H1 (cell line): ENCODE data around the gene COQ10B. TPM values are rescaled to one million over a fixed set of nuclear protein-coding genes. Genes with fewer than 3 reads are reported as not detected.
A peak's percentile ranks its signal among the peaks of the same experiment; 100 is the strongest.

Source experiments
- ASH2L ChIP-seq: fragments of 200-600, 300-600 bp; sonication (generic); IDR thresholded peaks from one replicate; pipeline ENCODE4 v1.7.1; 2017; ENCODE audit warnings: low read length
- BCL11A ChIP-seq, 2 experiments: IDR thresholded peaks; one replicate each; pipeline ENCODE4 v1.6.1; 2011; ENCODE audit warnings: low read depth in 2 of 2, low read length in 2 of 2, mild to moderate bottlenecking in 2 of 2
- CEBPB ChIP-seq: IDR thresholded peaks from 2 replicates; pipeline ENCODE4 v1.6.1; 2012; ENCODE audit warnings: low read depth, low read length
- CREB1 ChIP-seq: IDR thresholded peaks from 2 replicates; pipeline ENCODE4 v1.6.1; 2012; ENCODE audit warnings: inconsistent platforms
- EGR1 ChIP-seq: IDR thresholded peaks from 2 replicates; pipeline ENCODE4 v1.6.1; 2011; ENCODE audit warnings: low read depth, low read length, borderline replicate concordance
- GABPA ChIP-seq: IDR thresholded peaks from 2 replicates; pipeline ENCODE4 v1.6.1; 2011; ENCODE audit warnings: mild to moderate bottlenecking, low read length, moderate library complexity, borderline replicate concordance; ENCODE audit not compliant: insufficient read depth
- GTF2F1 ChIP-seq: IDR thresholded peaks from 2 replicates; pipeline ENCODE4 v1.6.1; 2012; ENCODE audit warnings: low read depth, low read length, improper control_type of control experiment, borderline replicate concordance
- JUN ChIP-seq: IDR thresholded peaks from 2 replicates; pipeline ENCODE4 v1.6.1; 2011; ENCODE audit warnings: low read depth, mild to moderate bottlenecking, improper control_type of control experiment, low read length
- KDM5A ChIP-seq: fragments of 200-600 bp; IDR thresholded peaks from 2 replicates; pipeline ENCODE4 v1.7.1; 2012; ENCODE audit warnings: mild to moderate bottlenecking, low read length, inconsistent platforms, mixed read lengths
- MAFK ChIP-seq: IDR thresholded peaks from 2 replicates; pipeline ENCODE4 v1.6.1; 2012; ENCODE audit warnings: low read depth, mild to moderate bottlenecking, improper control_type of control experiment, low read length
- PHF8 ChIP-seq: fragments of 200-600 bp; sonication (generic); conservative IDR thresholded peaks from 2 replicates; pipeline ENCODE4 v1.7.1; 2012; ENCODE audit warnings: low read depth, mild to moderate bottlenecking, inconsistent platforms, low read length, moderate library complexity
- POU5F1 ChIP-seq: IDR thresholded peaks from 2 replicates; pipeline ENCODE4 v1.6.1; 2011; ENCODE audit warnings: low read depth, mild to moderate bottlenecking, low read length, moderate library complexity
- RAD21 ChIP-seq, 2 experiments: IDR thresholded peaks in 1 of 2; conservative IDR thresholded peaks in 1 of 2; 2 replicates each; pipeline ENCODE4 v1.6.1; 2011; ENCODE audit warnings: low read depth in 2 of 2, low read length in 2 of 2, improper control_type of control experiment in 1 of 2, inconsistent platforms in 1 of 2, mild to moderate bottlenecking in 1 of 2, moderate library complexity in 1 of 2
- RBBP5 ChIP-seq: IDR thresholded peaks from 2 replicates; pipeline ENCODE4 v1.7.1; 2012; ENCODE audit warnings: low read depth, mild to moderate bottlenecking, inconsistent platforms, low read length, moderate library complexity, borderline replicate concordance
- TAF7 ChIP-seq: optimal IDR thresholded peaks from 2 replicates; pipeline ENCODE3; 2011; ENCODE audit warnings: low read depth, mild to moderate bottlenecking, inconsistent platforms, low read length, moderate library complexity, borderline replicate concordance
- TBP ChIP-seq: IDR thresholded peaks from 2 replicates; pipeline ENCODE4 v1.6.1; 2011; ENCODE audit warnings: low read depth, low read length, improper control_type of control experiment
- polyA plus RNA-seq, 7 experiments: library from polyadenylated mRNA; depleted of rRNA in 3 of 7; stranded (reverse) in 5 of 7; unstranded in 2 of 7; fragments of >200 nt in 5 of 7; fragments of 200-250 nt in 2 of 7; gene quantifications; 1 replicate in 5 of 7; 2 replicates in 1 of 7; 4 replicates in 1 of 7; pipeline versions ENCODE4 v1.2.1 to v1.2.3, GENCODE V29; 2011 to 2013; ENCODE audit warnings: missing spikeins in 2 of 7, mixed read lengths in 2 of 7
- total RNA-seq: library from RNA; stranded (reverse); fragmentation: NEBNext Ultra II Directional; extraction: Animal tissue kit (Norgen Biotek cat#: 25700); gene quantifications from 2 replicates; pipeline ENCODE4 v1.2.1, GENCODE V29; 2021
- TF ChIP-seq, protein P1 (sequence below): IDR thresholded peaks from 2 replicates; pipeline ENCODE4 v1.6.1; 2011; ENCODE audit warnings: low read depth, mild to moderate bottlenecking, low read length; ENCODE audit not compliant: insufficient read depth
- TF ChIP-seq, protein P2 (sequence below), 3 experiments: IDR thresholded peaks; 1 replicate in 2 of 3; 2 replicates in 1 of 3; pipeline versions ENCODE4 v1.5.1 to v1.6.1; 2011; ENCODE audit warnings: low read length in 3 of 3, mild to moderate bottlenecking in 3 of 3, inconsistent platforms in 2 of 3, low read depth in 1 of 3, moderate library complexity in 1 of 3; ENCODE audit not compliant: insufficient read depth in 1 of 3; ENCODE audit errors: control extremely low read depth in 1 of 3
- TF ChIP-seq, protein P3 (sequence below): IDR thresholded peaks from 2 replicates; pipeline ENCODE4 v1.6.1; 2012; ENCODE audit warnings: inconsistent platforms

The COQ10B gene
- total and polyA plus RNA-seq, 2 of the 8 experiments (the other 6 are each of a cell fraction or from before 2014, with no cell fraction given): 1.9 to 17.3 TPM

DNA sequence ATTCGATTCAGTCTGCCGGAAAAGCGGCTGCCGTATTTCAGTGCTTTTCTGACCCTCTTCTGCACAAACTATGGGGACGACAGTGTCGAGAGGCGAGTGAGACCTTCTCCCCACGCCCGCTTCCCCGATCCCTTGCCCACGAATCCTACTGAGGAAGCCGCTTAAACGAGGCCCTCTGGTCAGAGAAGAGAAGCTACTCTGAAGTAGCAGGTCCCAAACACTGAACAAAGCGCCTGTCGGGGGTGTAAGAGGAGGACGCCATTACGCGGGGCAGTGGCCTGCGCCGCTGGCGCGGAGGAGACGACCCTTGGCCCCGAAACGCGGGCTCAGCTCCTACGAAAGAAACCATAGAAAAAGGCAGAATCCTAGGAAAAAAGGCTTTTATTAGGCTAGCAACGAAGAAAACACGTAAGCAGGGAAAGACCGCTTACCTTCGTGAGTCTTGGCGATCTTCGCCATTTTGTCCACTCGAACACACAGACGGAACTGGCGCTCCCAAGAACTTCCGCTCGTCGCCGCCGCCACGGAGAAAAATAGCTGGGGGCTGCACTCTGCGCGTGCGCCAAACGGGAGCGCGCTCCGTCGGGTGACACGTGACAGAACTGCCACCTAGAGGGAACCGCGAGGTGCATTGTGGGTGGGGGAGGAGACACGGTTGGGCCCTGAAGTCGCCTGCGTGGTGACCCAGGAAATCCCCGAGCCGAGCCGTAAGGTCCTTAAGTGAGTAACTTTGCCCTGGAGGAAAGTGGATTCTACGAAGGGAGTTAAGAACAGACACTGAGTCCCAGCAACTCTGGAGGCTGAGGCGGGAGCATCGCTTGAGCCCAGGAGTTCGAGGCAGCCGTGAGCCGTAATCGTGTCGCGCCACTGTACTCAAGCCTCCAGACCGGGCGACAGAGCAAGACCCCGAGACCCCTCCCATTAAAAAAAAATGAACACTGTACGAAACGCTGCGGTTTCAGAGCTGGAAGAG lies 18.5 kb upstream of the COQ10B start, which contains the start of gene SF3B1 (continued):
- no peak for TF ChIP-seq EGR1
- TF ChIP-seq, protein P1, sequence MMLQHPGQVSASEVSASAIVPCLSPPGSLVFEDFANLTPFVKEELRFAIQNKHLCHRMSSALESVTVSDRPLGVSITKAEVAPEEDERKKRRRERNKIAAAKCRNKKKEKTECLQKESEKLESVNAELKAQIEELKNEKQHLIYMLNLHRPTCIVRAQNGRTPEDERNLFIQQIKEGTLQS: peak; percentile 80
- no peak for TF ChIP-seq POU5F1
- TF ChIP-seq, protein P2, sequence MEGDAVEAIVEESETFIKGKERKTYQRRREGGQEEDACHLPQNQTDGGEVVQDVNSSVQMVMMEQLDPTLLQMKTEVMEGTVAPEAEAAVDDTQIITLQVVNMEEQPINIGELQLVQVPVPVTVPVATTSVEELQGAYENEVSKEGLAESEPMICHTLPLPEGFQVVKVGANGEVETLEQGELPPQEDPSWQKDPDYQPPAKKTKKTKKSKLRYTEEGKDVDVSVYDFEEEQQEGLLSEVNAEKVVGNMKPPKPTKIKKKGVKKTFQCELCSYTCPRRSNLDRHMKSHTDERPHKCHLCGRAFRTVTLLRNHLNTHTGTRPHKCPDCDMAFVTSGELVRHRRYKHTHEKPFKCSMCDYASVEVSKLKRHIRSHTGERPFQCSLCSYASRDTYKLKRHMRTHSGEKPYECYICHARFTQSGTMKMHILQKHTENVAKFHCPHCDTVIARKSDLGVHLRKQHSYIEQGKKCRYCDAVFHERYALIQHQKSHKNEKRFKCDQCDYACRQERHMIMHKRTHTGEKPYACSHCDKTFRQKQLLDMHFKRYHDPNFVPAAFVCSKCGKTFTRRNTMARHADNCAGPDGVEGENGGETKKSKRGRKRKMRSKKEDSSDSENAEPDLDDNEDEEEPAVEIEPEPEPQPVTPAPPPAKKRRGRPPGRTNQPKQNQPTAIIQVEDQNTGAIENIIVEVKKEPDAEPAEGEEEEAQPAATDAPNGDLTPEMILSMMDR (IDR thresholded peaks at IDR 0.05; ENCODE audit: control extremely low read depth in 1 of 3, insufficient read depth in 1 of 3, low read depth in 1 of 3, low read length in 3 of 3): no peak
- no peak for TF ChIP-seq CEBPB
- TF ChIP-seq JUN: no peak
- TF ChIP-seq BCL11A (IDR thresholded peaks at IDR 0.05; ENCODE audit: low read depth in 2 of 2, low read length in 2 of 2): no peak
- TF ChIP-seq RBBP5: peak; percentile 98
- TF ChIP-seq TBP: peak; percentile 91
- TF ChIP-seq, protein P3, sequence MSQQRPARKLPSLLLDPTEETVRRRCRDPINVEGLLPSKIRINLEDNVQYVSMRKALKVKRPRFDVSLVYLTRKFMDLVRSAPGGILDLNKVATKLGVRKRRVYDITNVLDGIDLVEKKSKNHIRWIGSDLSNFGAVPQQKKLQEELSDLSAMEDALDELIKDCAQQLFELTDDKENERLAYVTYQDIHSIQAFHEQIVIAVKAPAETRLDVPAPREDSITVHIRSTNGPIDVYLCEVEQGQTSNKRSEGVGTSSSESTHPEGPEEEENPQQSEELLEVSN: 0 out of 2 replicates have a peak, but pooled peaks have one; percentile 51
- peak; percentile 68 for TF ChIP-seq CREB1
- peak; percentile 90 for TF ChIP-seq TAF7
- no peak for TF ChIP-seq MAFK
- peak; percentile 84; the same call in 1 of the 2 replicates for TF ChIP-seq GABPA
- TF ChIP-seq ASH2L: peak; percentile 99
- TF ChIP-seq RAD21 (IDR thresholded peaks at IDR 0.05 in 1 of 2, conservative IDR thresholded peaks at IDR 0.05 in 1 of 2; ENCODE audit: low read depth in 2 of 2, low read length in 2 of 2): no peak
- peak; percentile 74 for TF ChIP-seq KDM5A
- TF ChIP-seq GTF2F1: no peak; the same call in 1 of the 2 replicates
- peak; percentile 94 for TF ChIP-seq PHF8
